Gastroesophageal sphincter (tissue), 4 donors: ENCODE results near the gene ZNF296. TPM values are rescaled to one million over a fixed set of nuclear protein-coding genes. Genes with fewer than 3 reads are reported as not detected.

Source experiments
- ATAC-seq: fragments of 150-250 bp; one replicate; pipeline ENCODE4 v1.9.1; 2016; ENCODE audit warnings: mild to moderate bottlenecking, moderate library complexity
- H3K27ac ChIP-seq, 4 donors: fragments of 200-600 bp; sonication (generic) in 3 of 4; 1 replicate in 3 of 4; 2 replicates in 1 of 4; pipeline ENCODE4 v1.5.1; 2016 to 2019
- H3K27me3 ChIP-seq: fragments of 200-600 bp; sonication (generic); one replicate; pipeline ENCODE4 v1.5.1; 2019
- H3K36me3 ChIP-seq, 2 donors: fragments of 200-600 bp; sonication (generic); one replicate each; pipeline ENCODE4 v1.5.1; 2019; ENCODE audit warnings: control low read depth in 1 of 2
- H3K4me1 ChIP-seq, 3 donors: fragments of 200-600 bp; sonication (generic); 1 replicate in 2 of 3; 2 replicates in 1 of 3; pipeline ENCODE4 v1.5.1; 2016 to 2019; ENCODE audit warnings: control low read depth in 2 of 3
- H3K4me3 ChIP-seq, 2 donors: fragments of 200-600 bp; sonication (generic); one replicate each; pipeline ENCODE4 v1.5.1; 2019; ENCODE audit warnings: mild to moderate bottlenecking in 1 of 2, moderate library complexity in 1 of 2
- H3K9me3 ChIP-seq, 3 donors: fragments of 200-600 bp; sonication (generic); one replicate each; pipeline ENCODE4 v1.5.1; 2017 to 2019; ENCODE audit warnings: control low read depth in 2 of 3
- CTCF ChIP-seq, 4 experiments: fragments of 200-600 bp in 2 of 4; fragments of 450-650 bp in 2 of 4; sonication (generic) in 1 of 4; IDR thresholded peaks; one replicate each; pipeline ENCODE4 v1.5.1; 2017 to 2019; ENCODE audit warnings: antibody characterized with exemption in 4 of 4, mild to moderate bottlenecking in 2 of 4, moderate library complexity in 2 of 4
- EP300 ChIP-seq: sonication (generic); formaldehyde crosslinking; IDR thresholded peaks from one replicate; pipeline ENCODE4 v1.6.1; 2017; ENCODE audit warnings: antibody characterized with exemption, mild to moderate bottlenecking
- POLR2A ChIP-seq, 2 donors: fragments of 450-650 bp; IDR thresholded peaks; one replicate each; pipeline ENCODE4 v1.6.1; 2017; ENCODE audit warnings: antibody characterized with exemption in 2 of 2, mild to moderate bottlenecking in 2 of 2, moderate library complexity in 1 of 2
- POLR2AphosphoS5 ChIP-seq: sonication (generic); formaldehyde crosslinking; IDR thresholded peaks from one replicate; pipeline ENCODE4 v1.6.1; 2017; ENCODE audit warnings: antibody characterized with exemption
- WGBS, 2 donors: methylation state at CpG; one replicate each; pipeline ENCODE4 v1.1.5; 2018; ENCODE audit warnings: low coverage in 1 of 2; 5-methylcytosine and 5-hydroxymethylcytosine counted together
- total RNA-seq, 4 donors: library from RNA; depleted of rRNA; stranded (reverse); fragments of >200 nt; gene quantifications; one replicate each; pipeline ENCODE4 v1.1.0, GENCODE V29; 2016

The ZNF296 gene
- total RNA-seq, 4 donors from 2014 or later = 0.50 TPM; not detected in 3

GRCh38 chr19:45030825-45031224, 45.5 kb downstream of the ZNF296 start:
- no peak for TF ChIP-seq POLR2A (IDR thresholded peaks at IDR 0.05)
- TF ChIP-seq EP300 = no peak
- no peak for TF ChIP-seq POLR2AphosphoS5
- no peak for TF ChIP-seq CTCF (IDR thresholded peaks at IDR 0.05)
- Histone ChIP-seq H3K36me3 (peaks cover 0 to 95% of the 10 kb centered on the region in 2 donors), H3K9me3 (peaks cover 0 to 4% (median 0%) of the 10 kb centered on the region in 3 donors), H3K4me3 (no peak overlapping the region), H3K27me3 (no peaks in the 10 kb centered on the region), H3K4me1 (no peaks in the 10 kb centered on the region), H3K27ac (no peak overlapping the region)
- ATAC-seq = no peak
- WGBS, 2 donors = 95 to 96% methylated on average over 6 of the region's 6 CpGs

GRCh38 chr19:45027371-45027770, 48.9 kb downstream of the ZNF296 start:
- ATAC-seq = no peak
- Histone ChIP-seq H3K27ac (no peak overlapping the region), H3K9me3 (no peaks in the 10 kb centered on the region), H3K27me3 (no peaks in the 10 kb centered on the region), H3K4me1 (no peaks in the 10 kb centered on the region), H3K4me3 (no peak overlapping the region), H3K36me3 (peaks cover 0 to 72% of the 10 kb centered on the region in 2 donors)
- no peak for TF ChIP-seq EP300
- TF ChIP-seq CTCF (IDR thresholded peaks at IDR 0.05) = no peak
- no peak for TF ChIP-seq POLR2AphosphoS5
- TF ChIP-seq POLR2A (IDR thresholded peaks at IDR 0.05) = no peak
- 78% methylated on average over 1 of the region's 2 CpGs; no CpG with 5 or more reads in 1 of the 2 donors for WGBS, 2 donors

- Histone ChIP-seq H3K9me3 (no peaks in the 10 kb centered on the region), H3K4me3 (no peak overlapping the region), H3K4me1 (no peaks in the 10 kb centered on the region), H3K27me3 (no peaks in the 10 kb centered on the region), H3K36me3 (peaks cover 0 to 59% of the 10 kb centered on the region in 2 donors), H3K27ac (no peak overlapping the region)
- no peak for ATAC-seq
- TF ChIP-seq EP300 (no peak), POLR2A (IDR thresholded peaks at IDR 0.05) (no peak), POLR2AphosphoS5 (no peak), CTCF (IDR thresholded peaks at IDR 0.05) (no peak)
- 97 to 100% methylated on average over 2 to 5 of the region's 9 CpGs for WGBS, 2 donors
Measured at GRCh38 chr19:45025264-45025663, 51.0 kb downstream of the ZNF296 start.

GRCh38 chr19:45023048-45023447, 53.2 kb downstream of the ZNF296 start:
- peaks cover 0 to 52% of the 10 kb centered on the region in 2 donors for H3K36me3 ChIP-seq
- H3K9me3 ChIP-seq = no peaks in the 10 kb centered on the region
- H3K27me3 ChIP-seq = no peaks in the 10 kb centered on the region
- no peaks in the 10 kb centered on the region for H3K4me1 ChIP-seq
- H3K27ac ChIP-seq = no peak overlapping the region
- H3K4me3 ChIP-seq = no peak overlapping the region
- TF ChIP-seq EP300 (no peak), CTCF (IDR thresholded peaks at IDR 0.05) (no peak), POLR2A (IDR thresholded peaks at IDR 0.05) (no peak), POLR2AphosphoS5 (no peak)
- WGBS, 2 donors = 88 to 96% methylated on average over 3 to 4 of the region's 4 CpGs
- no peak for ATAC-seq

GRCh38 chr19:45021971-45022370, 54.3 kb downstream of the ZNF296 start:
- Histone ChIP-seq H3K36me3 (peaks cover 0 to 43% of the 10 kb centered on the region in 2 donors), H3K27me3 (no peaks in the 10 kb centered on the region), H3K4me1 (peaks cover 0 to 3% (median 0%) of the 10 kb centered on the region in 3 donors), H3K4me3 (no peak overlapping the region), H3K27ac (no peak overlapping the region), H3K9me3 (no peaks in the 10 kb centered on the region)
- no peak for ATAC-seq
- 70% methylated on average over 2 of the region's 14 CpGs; no CpG with 5 or more reads in 1 of the 2 donors for WGBS, 2 donors
- no peak for TF ChIP-seq POLR2AphosphoS5
- no peak for TF ChIP-seq EP300
- TF ChIP-seq CTCF (IDR thresholded peaks at IDR 0.05) = no peak
- no peak for TF ChIP-seq POLR2A (IDR thresholded peaks at IDR 0.05)
